ENCODE results near the gene ZNF174.

Gene ZNF174

DNA sequence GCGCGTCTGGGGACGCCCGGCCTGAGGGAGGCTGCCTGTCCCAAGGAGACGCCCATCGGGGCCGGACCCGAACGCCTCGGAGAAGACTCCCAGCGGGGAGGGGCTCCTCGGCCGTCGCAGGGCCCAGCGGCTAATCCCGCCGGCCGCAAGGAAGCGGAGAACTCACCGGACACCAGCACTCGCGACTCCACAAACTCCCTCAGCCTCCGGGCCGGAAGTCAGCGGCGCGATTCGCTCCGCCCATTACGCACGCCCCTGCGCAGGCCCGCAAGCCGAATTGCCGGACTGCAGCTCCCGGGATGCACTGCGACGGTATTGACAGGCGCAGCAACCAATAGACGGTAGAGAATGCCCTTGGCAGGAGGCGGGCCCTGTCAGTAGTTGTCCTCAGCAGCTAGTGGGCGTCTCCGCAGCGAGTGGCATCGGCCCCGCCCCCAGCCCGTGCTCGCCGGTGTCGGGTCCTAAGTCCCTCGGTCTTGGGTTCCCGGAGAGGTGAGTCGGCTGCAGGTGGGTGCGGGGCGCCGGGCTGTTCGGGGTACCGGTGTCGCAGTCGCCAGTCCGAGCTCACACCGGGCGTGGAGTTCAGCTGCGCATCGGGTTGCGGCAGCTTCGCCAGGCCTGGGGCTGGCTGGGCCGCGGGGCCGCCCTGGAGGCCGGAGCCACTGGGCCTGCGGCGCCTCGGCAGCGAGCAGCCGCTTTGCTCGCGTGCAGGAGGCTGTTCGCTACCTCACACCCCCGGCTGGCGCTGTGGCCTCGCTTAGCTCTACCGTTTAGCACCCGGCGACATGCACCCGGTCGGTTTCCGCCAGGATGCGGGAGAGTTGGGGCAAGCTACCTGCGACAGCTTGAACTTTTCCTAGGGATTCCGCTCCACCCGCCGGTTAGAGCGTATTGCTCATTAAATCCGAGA lies at the start of gene ZNF174, which contains the start of gene ZSCAN32:
ZNF174 (plus strand) TSS at position 437 of the 910 bp plus-strand sequence. CDS start 790 bp downstream, outside the sequence.
ZSCAN32 (minus strand) TSS at position 226 of the 910 bp plus-strand sequence. CDS start 3,447 bp downstream, outside the sequence.
- DNase-seq (ENCODE audit: low spot score): peak; percentile 100

- no peak for DNase-seq (ENCODE audit: low spot score)
Measured at GRCh38 chr16:3355589-3355988, 45.4 kb upstream of the ZNF174 start, which contains the start of gene OR2C1. Gene OR2C1, plus strand, starts transcription at chr16:3355889. Its CDS starts 52 bp downstream, at chr16:3355941.

- DNase-seq (ENCODE audit: low spot score): no peak
Measured at GRCh38 chr16:3356118-3356517, 44.9 kb upstream of the ZNF174 start.

GRCh38 chr16:3358871-3359270 lies 42.1 kb upstream of the ZNF174 start:
- DNase-seq (ENCODE audit: low spot score): no peak

GRCh38 chr16:3362931-3363330 lies 38.1 kb upstream of the ZNF174 start:
- DNase-seq (ENCODE audit: low spot score): no peak

DNA sequence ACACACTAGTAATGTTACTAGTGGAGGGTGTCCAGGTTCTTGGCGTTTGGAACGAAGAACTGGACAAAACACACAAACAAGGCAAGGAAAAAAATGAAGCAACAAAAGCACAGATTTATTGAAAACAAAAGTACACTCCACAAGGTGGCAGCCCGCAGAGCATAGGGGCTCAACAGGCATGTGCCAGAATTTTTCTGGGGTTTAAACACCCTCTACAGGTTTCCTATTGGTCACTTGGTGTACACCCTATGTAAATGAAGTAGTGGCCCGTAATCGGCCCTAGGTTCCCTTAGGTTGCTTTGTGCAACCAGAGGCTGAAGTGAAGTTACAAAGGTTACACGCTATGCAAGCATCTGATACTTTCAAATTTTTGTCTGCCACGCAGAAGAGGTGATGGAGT lies 37.2 kb upstream of the ZNF174 start:
- no peak for DNase-seq (ENCODE audit: low spot score)

DNA sequence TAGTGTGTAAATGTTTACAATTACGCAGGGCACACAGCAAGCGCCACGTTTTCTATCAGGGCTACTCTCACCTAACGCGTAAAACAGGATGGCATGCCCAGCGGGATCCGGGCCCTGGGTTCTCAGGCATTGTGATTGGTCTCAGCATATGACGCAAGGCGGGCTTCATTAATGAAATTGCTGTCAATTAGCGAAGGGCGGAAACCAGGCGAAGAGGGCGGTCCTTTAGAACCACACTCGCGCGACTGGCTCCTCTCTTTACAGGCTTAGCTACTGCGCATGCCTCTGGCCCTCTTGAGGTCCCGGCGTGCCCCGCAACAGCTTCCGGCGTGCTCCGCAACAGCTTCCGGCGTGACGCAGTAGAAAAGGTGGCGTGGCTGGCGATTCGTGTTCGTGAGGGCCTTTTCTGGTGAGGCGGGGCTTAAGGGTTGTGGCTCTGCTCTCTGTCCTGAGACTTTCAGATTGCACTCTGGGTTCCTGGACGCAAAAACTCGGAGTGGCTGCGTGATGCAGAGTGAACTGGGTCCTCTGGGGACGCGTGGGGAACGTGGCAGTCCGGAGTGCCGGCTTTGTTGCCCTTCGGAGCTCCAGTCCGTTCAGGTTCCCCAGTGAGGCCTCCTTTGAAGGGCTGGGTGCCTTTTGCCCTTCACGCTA lies 36.1 kb upstream of the ZNF174 start:
- DNase-seq (ENCODE audit: low spot score): peak; percentile 55

GRCh38 chr16:3369073-3369472 lies 31.9 kb upstream of the ZNF174 start:
- DNase-seq (ENCODE audit: low spot score): no peak

GRCh38 chr16:3375680-3376079 lies 25.3 kb upstream of the ZNF174 start:
- DNase-seq (ENCODE audit: low spot score): no peak

GRCh38 chr16:3377917-3378316 lies 23.1 kb upstream of the ZNF174 start:
- DNase-seq (ENCODE audit: low spot score): no peak

DNA sequence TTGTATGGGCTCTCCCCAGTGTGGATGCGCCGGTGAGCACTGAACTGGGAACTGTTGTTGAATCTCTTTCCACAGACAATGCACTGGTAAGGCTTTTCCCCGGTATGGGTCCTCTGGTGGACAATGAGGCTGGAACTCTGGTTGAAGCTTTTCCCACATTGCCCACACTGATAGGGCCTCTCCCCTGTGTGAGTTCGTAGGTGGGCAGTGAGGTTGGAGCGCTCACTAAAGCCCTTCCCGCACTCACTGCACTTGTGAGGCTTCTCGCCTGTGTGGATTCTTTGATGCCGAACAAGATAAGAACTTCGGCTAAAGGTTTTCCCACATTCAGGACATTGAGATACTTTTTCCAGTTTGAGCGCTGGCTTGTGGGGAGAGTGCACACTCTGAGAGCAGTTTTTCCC lies 18.0 kb upstream of the ZNF174 start:
- no peak for DNase-seq (ENCODE audit: low spot score)

- no peak for DNase-seq (ENCODE audit: low spot score)
Measured at GRCh38 chr16:3388325-3388724, 12.7 kb upstream of the ZNF174 start.

- DNase-seq (ENCODE audit: low spot score): no peak
Measured at GRCh38 chr16:3389663-3390338, 11.2 kb upstream of the ZNF174 start.

- no peak for DNase-seq (ENCODE audit: low spot score)
Measured at GRCh38 chr16:3400446-3400778, 603 bp upstream of the ZNF174 start.

- DNase-seq (ENCODE audit: low spot score): peak; percentile 61
Measured at GRCh38 chr16:3401719-3402397, 843 bp downstream of the ZNF174 start.

GRCh38 chr16:3408561-3409197 lies 7.7 kb downstream of the ZNF174 start:
- DNase-seq (ENCODE audit: low spot score): no peak

DNA sequence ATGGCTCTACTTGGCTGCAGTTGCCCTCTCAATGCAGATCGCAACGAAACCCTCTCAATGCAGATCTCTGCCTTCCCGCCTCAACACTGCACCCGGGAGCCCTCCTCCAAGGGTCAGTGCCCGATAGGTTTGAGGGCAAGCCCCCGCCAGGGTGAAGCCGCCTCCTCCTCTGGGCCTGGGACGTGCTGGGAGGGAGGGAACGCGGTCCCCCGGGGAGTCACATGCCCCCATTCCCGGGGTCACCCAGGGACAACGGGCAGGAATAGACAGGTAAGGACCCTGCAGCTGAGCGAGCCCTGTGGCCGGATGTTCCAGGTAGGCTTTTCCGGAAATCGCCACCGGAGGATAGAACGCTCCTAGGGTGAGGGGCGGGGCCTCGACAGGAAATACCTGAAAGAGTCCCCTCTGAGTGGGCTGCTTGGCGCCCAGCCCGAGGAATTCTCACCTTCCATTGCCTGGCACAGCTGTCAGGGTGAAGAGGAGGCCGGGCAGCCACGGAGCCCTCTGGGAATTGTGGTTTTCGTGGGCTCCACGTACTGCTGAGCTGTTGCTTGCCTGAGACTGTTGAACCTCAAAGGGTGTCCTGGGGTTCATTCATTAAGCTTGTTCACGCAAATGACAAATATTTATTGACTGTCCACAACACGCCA lies 12.8 kb downstream of the ZNF174 start:
- DNase-seq (ENCODE audit: low spot score): peak; percentile 17

DNA sequence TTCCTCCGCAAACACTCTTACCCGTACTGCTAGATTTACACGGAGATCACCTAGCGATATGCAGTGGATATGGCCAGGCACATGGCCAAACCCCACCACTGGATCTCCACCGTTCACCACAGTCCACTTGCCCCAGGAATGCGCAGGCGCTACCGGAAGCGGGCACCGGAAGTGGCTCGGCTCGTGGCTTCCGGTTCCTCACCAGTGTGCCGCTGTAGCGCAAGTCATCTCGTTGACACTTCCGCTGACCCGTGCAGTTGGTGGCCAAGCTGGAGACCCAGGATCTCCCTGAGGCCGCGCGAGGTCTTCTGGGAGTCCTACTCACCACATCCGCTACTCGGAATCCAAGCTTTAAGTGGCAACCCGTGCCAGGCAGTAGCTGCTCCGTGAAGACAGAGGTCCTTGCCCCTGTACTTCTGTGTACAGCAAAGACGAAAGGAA lies 30.8 kb downstream of the ZNF174 start:
- DNase-seq (ENCODE audit: low spot score): no peak

- no peak for DNase-seq (ENCODE audit: low spot score)
Measured at GRCh38 chr16:3434373-3434772, 33.4 kb downstream of the ZNF174 start.

DNA sequence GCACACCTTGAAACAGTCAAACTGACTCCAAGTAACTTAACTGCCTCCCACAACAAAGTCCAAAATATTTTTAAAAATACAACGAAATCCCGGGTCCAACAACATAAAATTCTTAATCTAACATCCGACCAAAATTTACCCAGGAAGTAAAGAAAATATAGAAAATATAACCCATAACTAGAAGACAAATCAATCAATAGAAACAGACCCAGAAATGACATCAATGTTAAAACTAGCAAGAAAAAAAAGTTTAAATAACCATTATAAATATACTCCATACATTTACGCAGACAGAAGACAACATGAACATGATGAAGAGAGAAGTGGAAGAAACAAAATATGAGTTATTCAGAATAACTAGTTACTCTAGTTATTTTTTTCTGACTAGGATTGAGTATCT lies 38.6 kb downstream of the ZNF174 start:
- DNase-seq (ENCODE audit: low spot score): no peak

Data from iPS-NIHi11 (cell line).